ENCODE results near the gene MACROH2A1. TPM values are rescaled to one million over a fixed set of nuclear protein-coding genes. Genes with fewer than 3 reads are reported as not detected.

Gene MACROH2A1
- total and polyA plus RNA-seq, 2 donors from 2014 or later: 99.4 to 144 TPM

Other genes starting within 250 kb of the MACROH2A1 start
- gene DCANP1, start 48.1 kb upstream of the MACROH2A1 start, total RNA-seq: not detected
- not detected for gene DCANP1, start 48.1 kb upstream of the MACROH2A1 start, polyA plus RNA-seq (ENCODE audit: insufficient read depth, low read depth, low replicate concordance)
- 0.13 TPM for gene TIFAB, start 53.1 kb upstream of the MACROH2A1 start, total RNA-seq
- not detected for gene TIFAB, start 53.1 kb upstream of the MACROH2A1 start, polyA plus RNA-seq (ENCODE audit: insufficient read depth, low read depth, low replicate concordance)
- gene NEUROG1, start 136.7 kb upstream of the MACROH2A1 start, total RNA-seq: not detected
- gene NEUROG1, start 136.7 kb upstream of the MACROH2A1 start, polyA plus RNA-seq (ENCODE audit: insufficient read depth, low read depth, low replicate concordance): not detected
- gene CXCL14, start 179.8 kb upstream of the MACROH2A1 start, total RNA-seq: 104 TPM
- gene CXCL14, start 179.8 kb upstream of the MACROH2A1 start, polyA plus RNA-seq (ENCODE audit: insufficient read depth, low read depth, low replicate concordance): 414 TPM